ENCODE data around the gene GLTPD2. TPM values are rescaled to one million over a fixed set of nuclear protein-coding genes. Genes with fewer than 3 reads are reported as not detected.
"Not testable (repeated sequence)": the region's sequence is repeated elsewhere in the genome, so short reads cannot be mapped to it uniquely, and the experiment has no call there.

Gene GLTPD2
- polyA plus RNA-seq, 3 donors = 10.7 to 14.5 (median 12.5) TPM

GRCh38 chr17:4806777-4807604, 18.2 kb downstream of the GLTPD2 start, which contains the start of gene PLD2:
Gene PLD2, plus strand, starts transcription at chr17:4807152. Its CDS starts 621 bp downstream, at chr17:4807773.
- DNase-seq = peak; percentile 87

GRCh38 chr17:4807605-4808377, 19.0 kb downstream of the GLTPD2 start:
- no peak for DNase-seq

GRCh38 chr17:4808378-4808767, 19.6 kb downstream of the GLTPD2 start:
- DNase-seq = no peak

- DNase-seq = no peak
Observed at GRCh38 chr17:4810696-4811290, 22.0 kb downstream of the GLTPD2 start.

- no peak for DNase-seq
Observed at GRCh38 chr17:4811471-4811870, 22.7 kb downstream of the GLTPD2 start.

GRCh38 chr17:4812690-4813089, 23.9 kb downstream of the GLTPD2 start:
- DNase-seq = no peak

- no peak for DNase-seq
Observed at GRCh38 chr17:4815043-4815675, 26.4 kb downstream of the GLTPD2 start.

GRCh38 chr17:4816826-4817225, 28.1 kb downstream of the GLTPD2 start:
- no peak for DNase-seq

GRCh38 chr17:4818276-4818675, 29.5 kb downstream of the GLTPD2 start:
- DNase-seq = no peak

- DNase-seq = no peak
Observed at GRCh38 chr17:4822835-4823234, 34.1 kb downstream of the GLTPD2 start.

GRCh38 chr17:4823373-4824089, 34.8 kb downstream of the GLTPD2 start:
- no peak for DNase-seq

GRCh38 chr17:4827399-4827798, 38.6 kb downstream of the GLTPD2 start:
- DNase-seq = no peak

- DNase-seq = not testable (repeated sequence)
Observed at GRCh38 chr17:4832829-4833177, 44.0 kb downstream of the GLTPD2 start.

GRCh38 chr17:4833178-4833940, 44.6 kb downstream of the GLTPD2 start, which contains the start of gene MINK1:
Gene MINK1, plus strand, starts transcription at chr17:4833340. Its CDS starts 244 bp downstream, at chr17:4833584.
- DNase-seq = peak; percentile 94

- peak; percentile 80 for DNase-seq
Observed at GRCh38 chr17:4833941-4834680, 45.3 kb downstream of the GLTPD2 start.

- DNase-seq = no peak
Observed at GRCh38 chr17:4834681-4835020, 45.9 kb downstream of the GLTPD2 start.

- no peak for DNase-seq
Observed at GRCh38 chr17:4836221-4836620, 47.5 kb downstream of the GLTPD2 start.

GRCh38 chr17:4837471-4838308, 48.9 kb downstream of the GLTPD2 start:
- no peak for DNase-seq

GRCh38 chr17:4838309-4838785, 49.6 kb downstream of the GLTPD2 start:
- no peak for DNase-seq
